ENCODE measurements around the gene C6orf47. TPM values are rescaled to one million over a fixed set of nuclear protein-coding genes. Genes with fewer than 3 reads are reported as not detected.

The C6orf47 gene
- total RNA-seq, 1 donor from 2014 or later = 23.6 TPM

- no peaks in the 10 kb centered on the region for H3K9me3 Mint-ChIP-seq (ENCODE audit: low read depth)
- peaks cover 25% of the 10 kb centered on the region for H3K36me3 Mint-ChIP-seq (ENCODE audit: insufficient read depth)
- H3K4me1 Mint-ChIP-seq (ENCODE audit: low read depth) = peaks cover 11% of the 10 kb centered on the region
- H3K27me3 Mint-ChIP-seq = no peaks in the 10 kb centered on the region
- H3K4me3 Mint-ChIP-seq (ENCODE audit: low read depth) = no peak overlapping the region
- DNase-seq (ENCODE audit: low spot score, unreplicated experiment) = no peak
- TF ChIP-seq CTCF (IDR thresholded peaks at IDR 0.05; ENCODE audit: unreplicated experiment) = no peak
- H3K27ac Mint-ChIP-seq = peak overlapping the region; percentile 96
Observed at GRCh38 chr6:31691078-31691463, 30.5 kb upstream of the C6orf47 start.

GRCh38 chr6:31690231-31691077, 29.9 kb upstream of the C6orf47 start:
- Mint-ChIP-seq H3K27me3 (no peaks in the 10 kb centered on the region), H3K36me3 (ENCODE audit: insufficient read depth) (peaks cover 27% of the 10 kb centered on the region), H3K4me3 (ENCODE audit: low read depth) (no peak overlapping the region), H3K9me3 (ENCODE audit: low read depth) (no peaks in the 10 kb centered on the region), H3K4me1 (ENCODE audit: low read depth) (peaks cover 11% of the 10 kb centered on the region), H3K27ac (peak overlapping the region; percentile 96)
- no peak for TF ChIP-seq CTCF (IDR thresholded peaks at IDR 0.05; ENCODE audit: unreplicated experiment)
- DNase-seq (ENCODE audit: low spot score, unreplicated experiment) = no peak

- H3K4me3 Mint-ChIP-seq (ENCODE audit: low read depth) = no peak overlapping the region
- TF ChIP-seq CTCF (IDR thresholded peaks at IDR 0.05; ENCODE audit: unreplicated experiment) = peak; percentile 44
- no peak for DNase-seq (ENCODE audit: low spot score, unreplicated experiment)
- no peaks in the 10 kb centered on the region for H3K9me3 Mint-ChIP-seq (ENCODE audit: low read depth)
- H3K27ac Mint-ChIP-seq = peak overlapping the region; percentile 96
- H3K27me3 Mint-ChIP-seq = no peaks in the 10 kb centered on the region
- H3K4me1 Mint-ChIP-seq (ENCODE audit: low read depth) = peaks cover 11% of the 10 kb centered on the region
- peaks cover 28% of the 10 kb centered on the region for H3K36me3 Mint-ChIP-seq (ENCODE audit: insufficient read depth)
Observed at GRCh38 chr6:31689249-31690110, 28.9 kb upstream of the C6orf47 start.

GRCh38 chr6:31687860-31688693, 27.5 kb upstream of the C6orf47 start:
- Mint-ChIP-seq H3K27me3 (no peaks in the 10 kb centered on the region), H3K9me3 (ENCODE audit: low read depth) (no peaks in the 10 kb centered on the region), H3K4me1 (ENCODE audit: low read depth) (peaks cover 17% of the 10 kb centered on the region), H3K4me3 (ENCODE audit: low read depth) (no peak overlapping the region), H3K36me3 (ENCODE audit: insufficient read depth) (peaks cover 25% of the 10 kb centered on the region), H3K27ac (no peak overlapping the region)
- no peak for DNase-seq (ENCODE audit: low spot score, unreplicated experiment)
- TF ChIP-seq CTCF (IDR thresholded peaks at IDR 0.05; ENCODE audit: unreplicated experiment) = no peak

- Mint-ChIP-seq H3K36me3 (ENCODE audit: insufficient read depth) (peaks cover 19% of the 10 kb centered on the region), H3K27ac (no peak overlapping the region), H3K27me3 (no peaks in the 10 kb centered on the region), H3K9me3 (ENCODE audit: low read depth) (no peaks in the 10 kb centered on the region), H3K4me3 (ENCODE audit: low read depth) (no peak overlapping the region), H3K4me1 (ENCODE audit: low read depth) (peaks cover 18% of the 10 kb centered on the region)
- DNase-seq (ENCODE audit: low spot score, unreplicated experiment) = no peak
- no peak for TF ChIP-seq CTCF (IDR thresholded peaks at IDR 0.05; ENCODE audit: unreplicated experiment)
Observed at GRCh38 chr6:31687321-31687720, 26.7 kb upstream of the C6orf47 start.

Data from progenitor cell of endocrine pancreas (in vitro differentiated cells).